Hepatocyte (in vitro differentiated cells): ENCODE data around the gene PRSS57. TPM values are rescaled to one million over a fixed set of nuclear protein-coding genes. Genes with fewer than 3 reads are reported as not detected.

Source experiments
- DNase-seq: peaks from one replicate; pipeline ENCODE4 v3.0.0-alpha.2; 2016; ENCODE audit warnings: low spot score
- H2AFZ ChIP-seq: fragments of 200-600 bp; sonication (generic); 2 replicates; pipeline ENCODE4 v1.6.0; 2016; ENCODE audit warnings: antibody characterized with exemption, mild to moderate bottlenecking
- H3K27ac ChIP-seq: fragments of 200-600 bp; sonication (generic); 2 replicates; pipeline ENCODE4 v1.5.1; 2016; ENCODE audit warnings: mild to moderate bottlenecking
- H3K27me3 ChIP-seq: fragments of 200-600 bp; sonication (generic); 2 replicates; pipeline ENCODE4 v1.6.1; 2016
- H3K36me3 ChIP-seq: fragments of 200-600 bp; sonication (generic); replicated peaks from 2 replicates; pipeline ENCODE4 v1.5.1; 2016; ENCODE audit warnings: low read depth; ENCODE audit not compliant: insufficient read depth
- H3K4me1 ChIP-seq: fragments of 200-600 bp; sonication (generic); 2 replicates; pipeline ENCODE4 v1.5.1; 2016; ENCODE audit warnings: mild to moderate bottlenecking, moderate library complexity; ENCODE audit not compliant: insufficient read depth
- H3K4me2 ChIP-seq: fragments of 200-600 bp; sonication (generic); 2 replicates; pipeline ENCODE4 v1.6.0; 2016
- H3K4me3 ChIP-seq: fragments of 200-600 bp; sonication (generic); 2 replicates; pipeline ENCODE4 v1.5.1; 2016; ENCODE audit warnings: mild to moderate bottlenecking
- H3K79me2 ChIP-seq: fragments of 200-600 bp; sonication (generic); 2 replicates; pipeline ENCODE4 v1.6.0; 2017; ENCODE audit warnings: mild to moderate bottlenecking
- H3K9me2 ChIP-seq: fragments of 200-600 bp; sonication (generic); replicated peaks from 2 replicates; pipeline ENCODE4 v1.6.0; 2017; ENCODE audit warnings: mild to moderate bottlenecking; ENCODE audit not compliant: insufficient read depth
- H3K9me3 ChIP-seq: fragments of 200-600 bp; sonication (generic); 2 replicates; pipeline ENCODE4 v1.5.1; 2016; ENCODE audit warnings: low read depth, mild to moderate bottlenecking
- H4K20me1 ChIP-seq: fragments of 200-600 bp; sonication (generic); 2 replicates; pipeline ENCODE4 v1.6.0; 2016; ENCODE audit warnings: mild to moderate bottlenecking; ENCODE audit not compliant: insufficient read depth, poor library complexity, severe bottlenecking
- EZH2 ChIP-seq: fragments of 200-600 bp; sonication (generic); IDR thresholded peaks from 2 replicates; pipeline ENCODE4 v1.6.1; 2016; ENCODE audit warnings: antibody characterized with exemption, mild to moderate bottlenecking, borderline replicate concordance
- EZH2phosphoT487 ChIP-seq: fragments of 200-600 bp; sonication (generic); IDR thresholded peaks from one replicate; pipeline ENCODE4 v1.6.1; 2018; ENCODE audit warnings: antibody characterized with exemption, mild to moderate bottlenecking, low read depth, moderate library complexity; ENCODE audit not compliant: unreplicated experiment, severe bottlenecking
- WGBS: methylation state at CpG from one replicate; pipeline ENCODE4 v1.1.6; 2016; ENCODE audit warnings: low lambda C conversion rate; ENCODE audit errors: missing lambda C conversion rate; 5-methylcytosine and 5-hydroxymethylcytosine counted together
- polyA plus RNA-seq: library from polyadenylated mRNA; unstranded; fragments of >200 nt; fragmentation: Nextera tagmentation; extraction: Ambion mirVana; gene quantifications from 2 replicates; pipeline ENCODE4 v1.2.1, GENCODE V29; 2016
- total RNA-seq: library from RNA; depleted of rRNA; stranded (reverse); fragments of >200 nt; gene quantifications from 2 replicates; pipeline ENCODE4 v1.2.3, GENCODE V29; 2014
- TF ChIP-seq, protein P1 (sequence below): fragments of 200-600 bp; sonication (generic); IDR thresholded peaks from 2 replicates; pipeline ENCODE4 v1.5.1; 2016; ENCODE audit warnings: antibody characterized with exemption, mild to moderate bottlenecking; ENCODE audit not compliant: poor library complexity

PRSS57 gene
- total and polyA plus RNA-seq, 2 experiments from 2014 or later = 1.2 to 2.4 TPM

DNA sequence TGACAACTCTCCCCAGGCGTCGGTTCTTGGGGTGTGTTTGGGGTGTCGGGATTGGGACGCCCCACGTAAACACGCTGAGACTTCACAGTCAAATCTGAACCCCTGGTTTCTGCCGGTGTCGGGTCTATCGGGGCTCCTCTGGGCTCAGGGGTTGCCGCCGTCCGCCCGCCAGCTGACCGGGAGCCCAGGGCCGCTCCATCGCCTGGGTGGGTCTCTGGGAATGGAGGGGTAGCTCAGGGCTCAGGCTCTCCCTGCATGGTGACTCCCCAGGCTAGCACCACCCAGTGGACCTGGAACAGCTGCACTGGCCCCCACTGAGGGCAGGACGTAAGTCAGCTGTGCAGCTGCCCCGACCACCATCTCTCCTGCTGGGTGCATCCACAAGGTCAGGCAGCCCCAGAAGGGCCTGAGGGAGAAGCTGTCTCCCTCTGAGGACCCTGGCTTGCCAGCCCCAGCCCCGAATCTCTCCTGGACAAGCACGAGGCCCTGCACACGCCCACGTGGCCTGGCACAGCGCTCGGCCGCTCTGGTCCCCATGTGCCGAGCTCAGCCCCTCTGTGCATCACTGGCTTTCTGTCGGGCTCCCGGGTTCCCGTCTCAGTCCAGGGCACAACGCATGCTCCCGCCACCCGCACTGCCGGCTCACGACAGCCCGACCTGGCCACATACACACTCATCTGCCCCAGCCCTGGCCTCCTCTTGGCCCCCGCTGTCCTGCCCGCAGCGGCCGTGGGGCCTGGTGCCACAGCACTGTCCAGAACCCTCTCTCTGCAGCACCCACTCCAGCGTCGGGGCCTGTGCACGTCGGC is 38.3 kb downstream of the PRSS57 start:
- 91% methylated on average over 43 of the region's 43 CpGs for WGBS
- H3K36me3 ChIP-seq = no peaks in the 10 kb centered on the region
- peaks cover 42% of the 10 kb centered on the region for H3K4me1 ChIP-seq
- H3K4me3 ChIP-seq = no peak overlapping the region
- peaks cover 98% of the 10 kb centered on the region for H4K20me1 ChIP-seq
- no peak overlapping the region for H2AFZ ChIP-seq
- H3K79me2 ChIP-seq = peaks cover 98% of the 10 kb centered on the region
- TF ChIP-seq, protein P1, sequence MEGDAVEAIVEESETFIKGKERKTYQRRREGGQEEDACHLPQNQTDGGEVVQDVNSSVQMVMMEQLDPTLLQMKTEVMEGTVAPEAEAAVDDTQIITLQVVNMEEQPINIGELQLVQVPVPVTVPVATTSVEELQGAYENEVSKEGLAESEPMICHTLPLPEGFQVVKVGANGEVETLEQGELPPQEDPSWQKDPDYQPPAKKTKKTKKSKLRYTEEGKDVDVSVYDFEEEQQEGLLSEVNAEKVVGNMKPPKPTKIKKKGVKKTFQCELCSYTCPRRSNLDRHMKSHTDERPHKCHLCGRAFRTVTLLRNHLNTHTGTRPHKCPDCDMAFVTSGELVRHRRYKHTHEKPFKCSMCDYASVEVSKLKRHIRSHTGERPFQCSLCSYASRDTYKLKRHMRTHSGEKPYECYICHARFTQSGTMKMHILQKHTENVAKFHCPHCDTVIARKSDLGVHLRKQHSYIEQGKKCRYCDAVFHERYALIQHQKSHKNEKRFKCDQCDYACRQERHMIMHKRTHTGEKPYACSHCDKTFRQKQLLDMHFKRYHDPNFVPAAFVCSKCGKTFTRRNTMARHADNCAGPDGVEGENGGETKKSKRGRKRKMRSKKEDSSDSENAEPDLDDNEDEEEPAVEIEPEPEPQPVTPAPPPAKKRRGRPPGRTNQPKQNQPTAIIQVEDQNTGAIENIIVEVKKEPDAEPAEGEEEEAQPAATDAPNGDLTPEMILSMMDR = no peak
- TF ChIP-seq EZH2phosphoT487 = no peak
- no peak for TF ChIP-seq EZH2
- no peak for DNase-seq
- H3K27me3 ChIP-seq = no peaks in the 10 kb centered on the region
- H3K9me2 ChIP-seq = no peaks in the 10 kb centered on the region
- H3K4me2 ChIP-seq = no peak overlapping the region
- H3K9me3 ChIP-seq = no peaks in the 10 kb centered on the region
- H3K27ac ChIP-seq = no peak overlapping the region

DNA sequence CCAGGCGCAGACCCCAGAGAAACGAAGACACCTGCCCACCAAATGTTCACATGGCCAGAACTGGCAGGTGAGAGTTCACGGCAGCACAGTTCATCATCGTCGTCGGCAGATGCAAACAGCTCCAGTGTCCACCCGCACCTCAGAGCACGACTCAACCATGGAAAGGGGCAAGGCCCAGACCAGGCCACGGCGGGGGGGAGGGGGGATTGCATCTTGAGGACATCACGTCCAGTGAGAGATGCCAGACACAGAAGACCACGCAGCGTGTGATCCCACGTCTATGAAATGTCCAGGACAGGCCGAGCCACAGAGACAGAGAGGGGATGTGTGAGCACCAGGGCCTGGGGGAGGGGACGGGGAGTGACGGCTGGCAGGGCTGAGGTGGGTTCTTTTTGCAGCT is 39.6 kb downstream of the PRSS57 start:
- Histone ChIP-seq H3K27ac (no peak overlapping the region), H3K4me1 (peaks cover 31% of the 10 kb centered on the region), H2AFZ (no peak overlapping the region), H4K20me1 (peaks cover 88% of the 10 kb centered on the region), H3K4me2 (no peak overlapping the region), H3K4me3 (no peak overlapping the region), H3K9me3 (no peaks in the 10 kb centered on the region), H3K36me3 (no peaks in the 10 kb centered on the region), H3K79me2 (peaks cover 95% of the 10 kb centered on the region), H3K9me2 (no peaks in the 10 kb centered on the region), H3K27me3 (no peaks in the 10 kb centered on the region)
- TF ChIP-seq EZH2phosphoT487 (no peak), EZH2 (no peak)
- TF ChIP-seq, protein P1 = no peak
- DNase-seq = no peak
- 89% methylated on average over 16 of the region's 17 CpGs for WGBS

DNA sequence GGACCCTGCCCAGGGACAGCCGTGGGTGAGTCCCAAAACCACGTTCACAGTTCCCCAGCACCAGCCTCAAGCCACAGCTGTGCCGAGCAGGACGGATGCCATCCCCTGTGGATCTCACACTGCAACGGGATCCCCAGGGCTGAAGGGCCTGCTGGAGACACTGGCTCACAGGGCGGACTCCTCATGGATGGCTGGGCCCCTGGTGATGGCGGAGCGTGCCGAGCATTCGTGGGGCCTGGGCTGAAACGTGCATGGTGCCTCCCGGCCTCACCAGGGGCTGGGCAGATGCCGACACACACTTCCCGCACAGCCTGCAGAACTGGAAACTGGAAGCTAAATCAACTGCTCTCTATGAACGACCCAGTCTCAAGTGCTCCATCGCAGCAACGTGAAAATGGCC is 41.8 kb downstream of the PRSS57 start:
- Histone ChIP-seq H3K9me3 (no peaks in the 10 kb centered on the region), H3K27me3 (no peaks in the 10 kb centered on the region), H3K9me2 (no peaks in the 10 kb centered on the region), H3K79me2 (peaks cover 74% of the 10 kb centered on the region), H4K20me1 (peaks cover 66% of the 10 kb centered on the region), H3K4me1 (peaks cover 12% of the 10 kb centered on the region), H3K27ac (no peak overlapping the region), H3K4me3 (no peak overlapping the region), H2AFZ (no peak overlapping the region), H3K36me3 (no peaks in the 10 kb centered on the region), H3K4me2 (no peak overlapping the region)
- 94% methylated on average over 17 of the region's 17 CpGs for WGBS
- no peak for DNase-seq
- no peak for TF ChIP-seq EZH2phosphoT487
- TF ChIP-seq EZH2 = no peak
- TF ChIP-seq, protein P1 = no peak
